ENCODE data around the gene IFT20.

GRCh38 chr17:28342313-28342712 is 7.0 kb upstream of the IFT20 start:
- TF ChIP-seq GATA2 (IDR thresholded peaks at IDR 0.05; ENCODE audit: low read depth, low read length) (no peak), GATA3 (IDR thresholded peaks at IDR 0.05; ENCODE audit: low read depth, low read length) (no peak)

All from SH-SY5Y (cell line).